K562 (cell line): ENCODE measurements around the gene YKT6. TPM values are rescaled to one million over a fixed set of nuclear protein-coding genes. Genes with fewer than 3 reads are reported as not detected.

ENCODE experiments used
- ATAC-seq: fragments of 200-7000 bp; cut with Tn5 transposase; 3 replicates; pipeline ENCODE4 v1.9.1; 2020; ENCODE audit warnings: moderate library complexity
- BruUV-seq: library from RNA; stranded (reverse); fragments of 400-500 nt; replicated peaks from 2 replicates; lab custom pipeline; 2021; lab: Mats Ljungman, UMichigan
- CTCF ChIA-PET: fragments of 300-600 bp; formaldehyde crosslinking; extraction: SDS; loops from one replicate; lab custom pipeline; 2021; ENCODE audit warnings: low intra/inter-chr PET ratio; lab: Yijun Ruan, JAX
- POLR2A ChIA-PET: fragments of 300-600, 350-650 bp; sonication (Branson Sonifier 250); formaldehyde crosslinking; extraction: SDS; loops from one replicate; lab custom pipeline; 2021; ENCODE audit warnings: antibody characterized with exemption, inconsistent platforms; lab: Yijun Ruan, JAX
- DNase-seq, 4 experiments: peaks; one replicate each; pipeline versions ENCODE4 v3.0.0 to v3.0.0-alpha.2; 2011 to 2018; ENCODE audit warnings: low spot score in 3 of 4, mixed read lengths in 3 of 4; ENCODE audit errors: extremely low read depth in 1 of 4
- FAIRE-seq: peaks from 2 replicates; lab custom pipeline; 2011; peaks lifted over from hg19 to GRCh38; lab: Jason Lieb, UNC
- H2AFZ ChIP-seq: 2 replicates; pipeline ENCODE4 v1.6.0; 2011; ENCODE audit warnings: low read depth, low read length, control low read depth, inconsistent platforms
- H3K27ac ChIP-seq: fragments of 200-600 bp; 3 replicates; pipeline ENCODE4 v1.8.0; 2011; ENCODE audit warnings: low read depth, mild to moderate bottlenecking, control low read depth, inconsistent platforms, low read length, moderate library complexity, mixed read lengths; ENCODE audit errors: extremely low read depth
- H3K27me3 ChIP-seq, 2 experiments: fragments of 300-600 bp in 1 of 2; 2 replicates in 1 of 2; 3 replicates in 1 of 2; pipeline versions ENCODE4 v1.6.0 to v1.8.0; 2011; ENCODE audit warnings: inconsistent platforms in 2 of 2, low read length in 2 of 2, mild to moderate bottlenecking in 1 of 2, mixed read lengths in 1 of 2, moderate library complexity in 1 of 2; ENCODE audit not compliant: control insufficient read depth in 2 of 2, insufficient read depth in 2 of 2
- H3K36me3 ChIP-seq: fragments of 300-600 bp; 3 replicates; pipeline ENCODE4 v1.8.0; 2011; ENCODE audit warnings: mild to moderate bottlenecking, low read length, inconsistent platforms; ENCODE audit not compliant: control insufficient read depth, insufficient read depth
- H3K4me1 ChIP-seq, 2 experiments: fragments of 200-600 bp in 1 of 2; replicated peaks in 1 of 2; 2 replicates in 1 of 2; 3 replicates in 1 of 2; pipeline versions ENCODE4 v1.5.1 to v1.8.0; 2011; ENCODE audit warnings: inconsistent platforms in 2 of 2, low read length in 2 of 2, mild to moderate bottlenecking in 1 of 2, mixed read lengths in 1 of 2, moderate library complexity in 1 of 2; ENCODE audit not compliant: control insufficient read depth in 2 of 2, insufficient read depth in 2 of 2
- H3K4me2 ChIP-seq: 2 replicates; pipeline ENCODE4 v1.6.1; 2011; ENCODE audit warnings: low read length, control low read depth, inconsistent platforms, mixed read lengths; ENCODE audit not compliant: insufficient read depth
- H3K4me3 ChIP-seq: fragments of 200-600 bp; sonication (generic), shearing (Covaris generic); 2 replicates; pipeline ENCODE4 v1.5.1; 2016; ENCODE audit warnings: control low read depth, inconsistent platforms
- H3K79me2 ChIP-seq: fragments of 200-600 bp; 3 replicates; pipeline ENCODE4 v1.8.0; 2011; ENCODE audit warnings: low read length, inconsistent platforms; ENCODE audit not compliant: control insufficient read depth, insufficient read depth
- H3K9ac ChIP-seq, 2 experiments: 2 replicates each; pipeline versions ENCODE4 v1.6.0 to v1.6.1; 2011; ENCODE audit warnings: low read depth in 2 of 2, low read length in 2 of 2, control low read depth in 1 of 2, inconsistent platforms in 1 of 2, mild to moderate bottlenecking in 1 of 2, mixed read lengths in 1 of 2; ENCODE audit not compliant: insufficient read depth in 1 of 2
- H3K9me1 ChIP-seq: one replicate; pipeline ENCODE4 v1.6.0; 2011; ENCODE audit warnings: inconsistent platforms, mild to moderate bottlenecking, low read length, moderate library complexity; ENCODE audit not compliant: control insufficient read depth, insufficient read depth
- H3K9me3 ChIP-seq: replicated peaks from 2 replicates; pipeline ENCODE4 v1.5.1; 2011; ENCODE audit warnings: low read depth, low read length, inconsistent platforms; ENCODE audit not compliant: control insufficient read depth, insufficient read depth
- H4K20me1 ChIP-seq: replicated peaks from 2 replicates; pipeline ENCODE4 v1.6.1; 2011; ENCODE audit warnings: low read length, inconsistent platforms, mixed read lengths; ENCODE audit not compliant: control insufficient read depth, insufficient read depth
- PHF20 ChIP-seq: fragments of 450-650 bp; IDR thresholded peaks from 2 replicates; pipeline ENCODE4 v1.6.1; 2018; ENCODE audit not compliant: partially characterized antibody
- POLR2AphosphoS5 ChIP-seq: IDR thresholded peaks from 2 replicates; pipeline ENCODE4 v1.6.1; 2011; ENCODE audit warnings: mild to moderate bottlenecking, low read depth, low read length, moderate library complexity; ENCODE audit not compliant: control insufficient read depth, insufficient read depth
- ZBTB7A ChIP-seq: IDR thresholded peaks from 2 replicates; pipeline ENCODE4 v1.6.1; 2011; ENCODE audit warnings: low read depth, mild to moderate bottlenecking, low read length, moderate library complexity, borderline replicate concordance; ENCODE audit not compliant: control insufficient read depth
- ZC3H4 ChIP-seq: sonication (generic); formaldehyde crosslinking; IDR thresholded peaks from 2 replicates; pipeline ENCODE4 v1.9.0; 2021; ENCODE audit warnings: missing genetic modification reagents, borderline replicate concordance
- WGBS: fragments of 100-300 bp; shearing (Covaris generic); methylation state at CpG from one replicate; pipeline ENCODE4 v1.1.6; 2016; ENCODE audit warnings: low coverage, mixed read lengths; ENCODE audit not compliant: insufficient coverage; ENCODE audit errors: missing lambda C conversion rate; 5-methylcytosine and 5-hydroxymethylcytosine counted together
- in situ Hi-C: fragments of 300-500 bp; cut with MboI; formaldehyde crosslinking; loops from 4 replicates; pipeline ENCODE4 v1.15.0; 2018; ENCODE audit warnings: inconsistent platforms, mixed read lengths
- intact Hi-C: fragments of 100-400 bp; cut with micrococcal nuclease; formaldehyde crosslinking; loops from 2 replicates; pipeline ENCODE4 v1.14.2; 2022
- polyA plus RNA-seq, 8 experiments: library from polyadenylated mRNA; depleted of rRNA in 4 of 8; stranded (reverse) in 5 of 8; unstranded in 3 of 8; fragments of >200 nt; fragmentation: Nextera tagmentation in 2 of 8; fragmentation: Illumina TruSeq in 1 of 8; extraction: Ambion mirVana in 2 of 8; extraction: Trizol in 1 of 8; gene quantifications; 2 replicates each; pipeline versions ENCODE4 v1.2.1 to v1.2.3, GENCODE V29; 2011 to 2014; ENCODE audit warnings: inconsistent platforms in 1 of 8, missing spikeins in 1 of 8
- total RNA-seq, 7 experiments: library from RNA; depleted of rRNA in 6 of 7; stranded (reverse); fragments of >200 nt in 6 of 7; fragmentation: Illumina TruSeq in 2 of 7; extraction: Trizol in 2 of 7; gene quantifications; 2 replicates each; pipeline versions ENCODE4 v1.2.1 to v1.2.3, GENCODE V29; 2011 to 2021; ENCODE audit warnings: low replicate concordance in 1 of 7

Gene YKT6
- total and polyA plus RNA-seq, 9 of the 15 experiments (the other 6 are each of a cell fraction or from before 2014, with no cell fraction given), result 1.6 to 90.6 (median 75.1) TPM

- in situ Hi-C loops, result loop anchor here (10.0 kb wide), 1 partner anchor 233 kb away; no protein-coding TSS in a partner anchor
- Histone ChIP-seq H3K27me3 (peaks cover 24 to 60% of the 10 kb centered on the region in 2 experiments), H3K4me1 (peaks cover 0 to 42% of the 10 kb centered on the region in 2 experiments; a peak in 3 of 5 replicates), H3K9ac (no peak overlapping the region; a peak in 1 of 4 replicates), H3K4me3 (no peak overlapping the region), H3K4me2 (no peak overlapping the region), H3K79me2 (no peaks in the 10 kb centered on the region), H4K20me1 (peaks cover 8% of the 10 kb centered on the region; the same call in 1 of the 2 replicates), H3K9me3 (no peaks in the 10 kb centered on the region), H3K27ac (no peak overlapping the region), H3K36me3 (no peaks in the 10 kb centered on the region), H2AFZ (no peak overlapping the region), H3K9me1 (no peaks in the 10 kb centered on the region)
- DNase-seq (no peak), ATAC-seq (no peak), FAIRE-seq (no peak)
- BruUV-seq, result no TSS peak
- 5% methylated on average over 10 of the region's 10 CpGs for WGBS
- POLR2A ChIA-PET, result interaction anchor here (0.6 kb wide), 3 partner anchors 9 to 213 kb away, joined by 3 to 4 read pairs (median 3); no protein-coding TSS in a partner anchor
- CTCF ChIA-PET, result interaction anchor here (1.3 kb wide), 1 partner anchor 323 kb away, joined by 7 read pairs; no protein-coding TSS in a partner anchor
- no peak for TF ChIP-seq ZC3H4 (CRISPR knock-in tag)
- no peak for TF ChIP-seq POLR2AphosphoS5
- no peak for TF ChIP-seq PHF20
- 0 out of 2 replicates have a peak, but pooled peaks have one; percentile 28 for TF ChIP-seq ZBTB7A
- intact Hi-C loops, result loop anchor here (5.0 kb wide), 2 partner anchors 130 to 325 kb away; no protein-coding TSS in a partner anchor
Measured at GRCh38 chr7:44242091-44242490, 41.3 kb downstream of the YKT6 start.
